T-cell (primary cell): ENCODE measurements around the gene ZNF564. TPM values are rescaled to one million over a fixed set of nuclear protein-coding genes. Genes with fewer than 3 reads are reported as not detected.
A peak's percentile ranks its signal among the peaks of the same experiment; 100 is the strongest.

Source experiments
- ATAC-seq, 4 experiments: fragments of 200-7000 bp in 3 of 4; fragments of 150-1000 bp in 1 of 4; cut with Tn5 transposase; replicated peaks in 1 of 4; 1 replicate in 3 of 4; 2 replicates in 1 of 4; pipeline ENCODE4 v1.10.0; 2021; ENCODE audit warnings: moderate library complexity in 3 of 4, mild to moderate bottlenecking in 2 of 4, moderate number of reproducible peaks in 1 of 4
- CTCF ChIA-PET, 2 donors: fragments of 300-600 bp; sonication (Branson Sonifier 250); formaldehyde crosslinking; loops; one replicate each; lab custom pipeline; 2022; ENCODE audit warnings: antibody characterized with exemption in 2 of 2; lab: Charles Lee
- POLR2A ChIA-PET, 2 donors: fragments of 300-600 bp; sonication (Branson Sonifier 250); formaldehyde crosslinking; loops; one replicate each; lab custom pipeline; 2022; ENCODE audit warnings: antibody characterized with exemption in 2 of 2; lab: Charles Lee
- DNase-seq, 35 experiments: peaks; one replicate each; pipeline versions ENCODE4 v3.0.0 to v3.0.0-alpha.2; 2013 to 2023
- H3K27ac ChIP-seq: one replicate; pipeline ENCODE4 v1.5.1; 2013; ENCODE audit warnings: low read length
- H3K27me3 ChIP-seq, 2 experiments: replicated peaks in 1 of 2; 1 replicate in 1 of 2; 2 replicates in 1 of 2; pipeline versions ENCODE4 v1.6.1 to v1.7.0; 2013; ENCODE audit warnings: low read length in 1 of 2, mixed read lengths in 1 of 2; ENCODE audit not compliant: control insufficient read depth in 2 of 2, insufficient read depth in 2 of 2; ENCODE audit errors: extremely low read depth in 1 of 2
- H3K36me3 ChIP-seq, 2 donors: 1 replicate in 1 of 2; 2 replicates in 1 of 2; pipeline versions ENCODE4 v1.6.1 to v1.7.0; 2013; ENCODE audit warnings: low read length in 1 of 2; ENCODE audit not compliant: control insufficient read depth in 2 of 2, insufficient read depth in 1 of 2; ENCODE audit errors: extremely low read depth in 1 of 2
- H3K4me1 ChIP-seq, 2 experiments: 1 replicate in 1 of 2; 2 replicates in 1 of 2; pipeline versions ENCODE4 v1.6.1 to v1.7.0; 2013; ENCODE audit warnings: low read length in 2 of 2, mixed read lengths in 1 of 2; ENCODE audit not compliant: insufficient read depth in 2 of 2, control insufficient read depth in 1 of 2; ENCODE audit errors: extremely low read depth in 1 of 2
- H3K4me3 ChIP-seq, 2 donors: 1 replicate in 1 of 2; 2 replicates in 1 of 2; pipeline versions ENCODE4 v1.5.1 to v1.7.0; 2013; ENCODE audit warnings: mild to moderate bottlenecking in 2 of 2, low read length in 1 of 2, moderate library complexity in 1 of 2; ENCODE audit not compliant: control insufficient read depth in 1 of 2; ENCODE audit errors: extremely low read depth in 1 of 2
- H3K9me3 ChIP-seq: 2 replicates; pipeline ENCODE4 v1.7.0; 2013
- H3K27ac Mint-ChIP-seq, 2 donors: one replicate each; pipeline ENCODE4 v1.8.0; 2020 to 2021; ENCODE audit warnings: mild to moderate bottlenecking in 2 of 2, mixed read lengths in 2 of 2
- H3K27me3 Mint-ChIP-seq, 2 donors: one replicate each; pipeline ENCODE4 v1.8.0; 2021 to 2022; ENCODE audit warnings: mixed read lengths in 2 of 2
- H3K36me3 Mint-ChIP-seq: one replicate; pipeline ENCODE4 v1.8.0; 2021; ENCODE audit warnings: mixed read lengths
- H3K4me1 Mint-ChIP-seq, 3 donors: one replicate each; pipeline ENCODE4 v1.8.0; 2020 to 2022; ENCODE audit warnings: mixed read lengths in 3 of 3, mild to moderate bottlenecking in 1 of 3
- H3K4me3 Mint-ChIP-seq, 3 donors: one replicate each; pipeline ENCODE4 v1.8.0; 2020 to 2022; ENCODE audit warnings: mild to moderate bottlenecking in 3 of 3, mixed read lengths in 3 of 3, moderate library complexity in 3 of 3
- H3K9me3 Mint-ChIP-seq, 3 donors: one replicate each; pipeline ENCODE4 v1.8.0; 2020 to 2022; ENCODE audit warnings: mixed read lengths in 3 of 3
- WGBS: methylation state at CpG from one replicate; pipeline ENCODE4 v1.1.5; 2013; ENCODE audit warnings: missing lambda C conversion rate; ENCODE audit not compliant: insufficient coverage; 5-methylcytosine and 5-hydroxymethylcytosine counted together
- total RNA-seq, 35 experiments: library from RNA in 6 of 35; stranded (reverse) in 6 of 35; fragments of 120-200 nt in 1 of 35; gene quantifications; one replicate each; pipeline versions ENCODE4 v1.2.1 to v1.2.4 and lab custom pipeline; 2013 to 2026

ZNF564 gene
- total RNA-seq, 5 donors from 2014 or later (not counting 1 experiment from before 2014, with no cell fraction given) = 14.2 to 21.8 (median 20.8) TPM

- no peaks in the 10 kb centered on the region for H3K9me3 ChIP-seq
- Mint-ChIP-seq H3K27me3 (no peaks in the 10 kb centered on the region), H3K4me3 (peak overlapping the region; percentile 4 to 92 (median 52)), H3K27ac (peak overlapping the region; percentile 69 to 78), H3K36me3 (no peaks in the 10 kb centered on the region), H3K4me1 (peaks cover 45 to 50% (median 46%) of the 10 kb centered on the region in 3 donors), H3K9me3 (no peaks in the 10 kb centered on the region)
- WGBS = 100% methylated on average over 1 of the region's 2 CpGs
- H3K4me3 ChIP-seq = no peak overlapping the region
- H3K27ac ChIP-seq = peak overlapping the region; percentile 10
- ChIA-PET CTCF (interaction anchor here in 1 of 2 donors (0.6 kb wide), 1 partner anchor 559 kb away, joined by 3 read pairs; no protein-coding TSS in a partner anchor), POLR2A (interaction anchor here in 1 of 2 donors (0.6 kb wide), 1 partner anchor 33 kb away, joined by 6 read pairs; no protein-coding TSS in a partner anchor)
- no peak for ATAC-seq
- no peak for DNase-seq
- H3K36me3 ChIP-seq = no peaks in the 10 kb centered on the region
- peaks cover 22 to 44% of the 10 kb centered on the region in 2 experiments for H3K4me1 ChIP-seq
- H3K27me3 ChIP-seq = no peaks in the 10 kb centered on the region
These were observed 68.8 kb downstream of the ZNF564 start for GRCh38 chr19:12482509-12482886.

GRCh38 chr19:12481781-12482508, 69.3 kb downstream of the ZNF564 start:
- CTCF ChIA-PET = interaction anchor here in 1 of 2 donors (0.6 kb wide), 1 partner anchor 1099 kb away, joined by 3 read pairs; no protein-coding TSS in a partner anchor

GRCh38 chr19:12478234-12478941, 72.9 kb downstream of the ZNF564 start:
- Mint-ChIP-seq H3K27me3 (no peaks in the 10 kb centered on the region), H3K4me1 (peaks cover 37 to 45% (median 41%) of the 10 kb centered on the region in 3 donors), H3K9me3 (no peaks in the 10 kb centered on the region), H3K36me3 (peaks cover 10% of the 10 kb centered on the region), H3K27ac (peak overlapping the region; percentile 62 to 86), H3K4me3 (peak overlapping the region in 1 of 3 donors; percentile 9)
- 41% methylated on average over 3 of the region's 5 CpGs for WGBS
- ChIA-PET CTCF (interaction anchor here in 1 of 2 donors (0.5 kb wide), 1 partner anchor 64 kb away, joined by 3 read pairs; no protein-coding TSS in a partner anchor), POLR2A (no interaction called here)
- no peak overlapping the region for H3K4me3 ChIP-seq
- H3K27ac ChIP-seq = no peak overlapping the region
- DNase-seq (peak in 3 of 35 experiments; percentile 3 to 41 (median 9)), ATAC-seq (peak; percentile 31 to 84 (median 50))
- H3K36me3 ChIP-seq = no peaks in the 10 kb centered on the region
- no peaks in the 10 kb centered on the region for H3K9me3 ChIP-seq
- H3K27me3 ChIP-seq = no peaks in the 10 kb centered on the region
- peaks cover 14 to 26% of the 10 kb centered on the region in 2 experiments for H3K4me1 ChIP-seq

More at GRCh38 chr19:12481781-12482508, 69.3 kb downstream of the ZNF564 start:
- Histone ChIP-seq H3K36me3 (no peaks in the 10 kb centered on the region), H3K4me3 (no peak overlapping the region), H3K27me3 (no peaks in the 10 kb centered on the region), H3K27ac (peak overlapping the region; percentile 10), H3K4me1 (peaks cover 22 to 44% of the 10 kb centered on the region in 2 experiments), H3K9me3 (no peaks in the 10 kb centered on the region)
- WGBS = 86% methylated on average over 1 of the region's 4 CpGs
- Mint-ChIP-seq H3K27me3 (no peaks in the 10 kb centered on the region), H3K4me1 (peaks cover 45 to 50% (median 46%) of the 10 kb centered on the region in 3 donors), H3K27ac (peak overlapping the region; percentile 69 to 88), H3K4me3 (peak overlapping the region; percentile 4 to 92 (median 52)), H3K36me3 (no peaks in the 10 kb centered on the region), H3K9me3 (no peaks in the 10 kb centered on the region)
- ATAC-seq (no peak), DNase-seq (no peak)
- POLR2A ChIA-PET = no interaction called here

Other genes with a start within 250 kb of the ZNF564 start
- gene ZNF563, start 217.8 kb downstream of the ZNF564 start, total RNA-seq = 10 to 100 TPM in 3 of 5 donors, 1 to 10 TPM in 2; 2.8 to 15.6 (median 13.9) TPM
- gene ZNF442, start 185.8 kb downstream of the ZNF564 start, total RNA-seq = 1 to 10 TPM in 4 of 5 donors, under 1 TPM in 1; 0.98 to 3.8 (median 2.4) TPM
- 1 to 10 TPM; 2.2 to 9.8 (median 8.1) TPM for gene ZNF799, start 150.2 kb downstream of the ZNF564 start, total RNA-seq
- gene ZNF443, start 110.5 kb downstream of the ZNF564 start, total RNA-seq = 1 to 10 TPM; 3.9 to 6.2 (median 4.5) TPM
- gene ZNF709, start 66.7 kb downstream of the ZNF564 start, total RNA-seq = 1 to 10 TPM; 2.4 to 5.3 (median 5.1) TPM
- 10 to 100 TPM; 11.8 to 14.0 (median 12.4) TPM for gene ZNF490, start 59.3 kb upstream of the ZNF564 start, total RNA-seq
- 10 to 100 TPM; 33.4 to 54.6 (median 43.9) TPM for gene ZNF791, start 59.4 kb upstream of the ZNF564 start, total RNA-seq
- gene MAN2B1, start 115.3 kb upstream of the ZNF564 start, total RNA-seq = 100 to 1,000 TPM in 4 of 5 donors, 10 to 100 TPM in 1; 96.0 to 159 (median 149) TPM
- gene WDR83, start 115.3 kb upstream of the ZNF564 start, total RNA-seq = 10 to 100 TPM in 4 of 5 donors, 1 to 10 TPM in 1; 7.7 to 24.3 (median 17.6) TPM
- 100 to 1,000 TPM; 141 to 195 (median 177) TPM for gene DHPS, start 130.4 kb upstream of the ZNF564 start, total RNA-seq
- not detected for gene GNG14, start 136.5 kb upstream of the ZNF564 start, total RNA-seq
- gene FBXW9, start 145.1 kb upstream of the ZNF564 start, total RNA-seq = 1 to 10 TPM; 3.4 to 6.2 (median 4.7) TPM
- 10 to 100 TPM; 53.7 to 78.8 (median 62.6) TPM for gene TNPO2, start 172.4 kb upstream of the ZNF564 start, total RNA-seq
- gene TRIR, start 183.2 kb upstream of the ZNF564 start, total RNA-seq = 100 to 1,000 TPM; 167 to 256 (median 254) TPM
- gene GET3, start 186.0 kb upstream of the ZNF564 start, total RNA-seq = 10 to 100 TPM; 24.6 to 39.3 (median 34.1) TPM
- under 1 TPM in 1 of 5 donors, not detected in 4; 0.16 TPM for gene BEST2, start 200.3 kb upstream of the ZNF564 start, total RNA-seq
- gene HOOK2, start 224.1 kb upstream of the ZNF564 start, total RNA-seq = 10 to 100 TPM; 19.7 to 26.6 (median 22.8) TPM
- gene JUNB, start 240.0 kb upstream of the ZNF564 start, total RNA-seq = 1,000 to 10,000 TPM in 2 of 5 donors, 100 to 1,000 TPM in 3; 117 to 2,289 (median 138) TPM